Central memory CD4-positive, alpha-beta T cell (primary cell): Measurements from ENCODE around the gene ZNF143.

Experiments
- DNase-seq: peaks from one replicate; pipeline ENCODE4 v3.0.0; 2022

Gene ZNF143

DNA sequence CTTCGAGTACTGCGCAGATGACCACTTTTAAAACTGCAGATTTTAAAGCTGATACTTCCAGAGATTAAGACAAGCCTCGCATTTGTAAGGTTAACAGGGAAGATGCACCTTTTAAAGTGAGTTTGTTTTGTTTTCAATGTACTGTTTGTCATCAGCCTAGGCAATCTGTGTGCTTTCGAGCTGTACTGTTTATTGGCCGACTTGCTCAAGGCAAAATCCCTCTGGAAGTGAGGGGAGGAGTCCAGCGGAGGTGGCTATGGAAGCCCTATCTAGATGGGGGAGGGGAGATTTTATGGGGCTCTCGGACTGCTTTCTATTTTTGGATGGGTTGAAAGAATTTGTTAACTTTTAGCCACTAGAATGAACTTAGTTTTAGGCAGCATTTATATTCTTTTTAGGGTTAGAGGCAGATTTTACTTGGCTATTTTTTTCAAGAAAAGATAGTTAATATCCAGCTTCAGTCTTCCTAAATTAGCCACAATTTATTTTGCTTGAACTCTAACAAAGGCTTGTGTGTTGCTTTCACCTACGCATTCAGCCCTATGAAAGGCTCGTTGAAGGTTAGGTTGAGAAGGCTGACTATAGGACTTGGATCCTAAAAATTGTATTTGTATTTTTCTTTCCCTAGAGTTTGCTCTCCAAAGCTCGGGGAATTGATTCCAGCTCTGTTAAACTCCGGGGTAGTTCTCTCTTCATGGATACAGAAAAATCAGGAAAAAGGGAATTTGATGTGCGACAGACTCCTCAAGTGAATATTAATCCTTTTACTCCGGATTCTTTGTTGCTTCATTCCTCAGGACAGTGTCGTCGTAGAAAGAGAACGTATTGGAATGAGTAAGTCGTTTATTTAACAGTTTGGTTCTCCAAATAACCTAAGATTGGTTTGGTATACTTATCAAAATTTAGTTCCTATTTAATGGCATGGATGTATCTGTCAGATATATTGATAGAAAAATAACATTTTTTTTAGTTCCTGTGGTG lies 114.7 kb downstream of the ZNF143 start:
- no peak for DNase-seq

GRCh38 chr11:9576701-9577381 lies 116.0 kb downstream of the ZNF143 start:
- no peak for DNase-seq

- DNase-seq: peak; percentile 29
Observed at GRCh38 chr11:9577556-9577955, 116.7 kb downstream of the ZNF143 start.
